Measurements from ENCODE around the gene SLC30A7. TPM values are rescaled to one million over a fixed set of nuclear protein-coding genes. Genes with fewer than 3 reads are reported as not detected.
A peak's percentile ranks its signal among the peaks of the same experiment; 100 is the strongest.

SLC30A7 gene
- polyA plus RNA-seq, 1 of the 3 experiments (the other 2 are of a cell fraction), result 4.0 TPM

DNA sequence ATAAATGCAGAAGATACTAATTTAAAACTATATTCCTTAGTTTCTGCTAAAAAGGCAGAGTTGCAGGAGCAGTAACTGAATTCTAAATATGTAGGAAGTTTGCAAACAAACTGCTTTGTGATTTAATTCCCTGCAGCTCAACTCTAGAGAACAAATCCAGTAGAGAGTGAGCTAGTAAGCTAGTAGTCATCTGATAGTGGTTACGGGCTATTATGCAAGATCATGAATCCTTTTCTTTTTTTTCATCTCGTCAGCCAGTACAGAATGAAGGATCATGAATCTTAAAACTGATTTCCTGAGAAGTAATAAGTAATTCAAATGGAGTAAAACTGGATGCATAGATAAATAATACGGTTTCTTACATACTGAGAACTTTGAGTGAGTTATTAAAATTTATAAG, 126.4 kb downstream of the SLC30A7 start (continued):
- TF ChIP-seq SIN3A (IDR thresholded peaks at IDR 0.05; ENCODE audit: borderline replicate concordance, low read depth, low read length), result no peak
- TF ChIP-seq POLR2AphosphoS5 (IDR thresholded peaks at IDR 0.05; ENCODE audit: low read depth, low read length), result no peak
- TF ChIP-seq FOXM1 (IDR thresholded peaks at IDR 0.05; ENCODE audit: low read depth), result no peak

DNA sequence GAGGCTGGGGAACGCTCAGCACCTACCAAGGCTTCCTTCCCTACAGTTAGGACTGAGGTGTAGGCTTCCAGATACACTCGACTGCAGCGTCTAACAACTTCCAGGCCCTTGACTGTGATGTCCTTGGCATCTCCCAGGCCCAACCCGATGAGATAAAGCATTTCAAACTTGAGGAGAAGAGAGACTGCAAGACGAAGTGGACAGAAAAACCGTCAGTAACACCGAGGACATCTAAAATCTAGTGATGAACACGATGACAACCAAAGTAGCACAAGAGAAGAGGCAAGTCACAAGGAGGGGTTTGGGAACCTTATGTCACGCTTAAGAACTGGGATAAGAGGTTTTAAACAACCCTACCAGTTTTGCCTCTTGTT, 129.4 kb downstream of the SLC30A7 start:
- WGBS (ENCODE audit: low lambda C conversion rate), result 0% methylated on average over 9 of the region's 9 CpGs
- H3K79me2 ChIP-seq (ENCODE audit: insufficient read depth), result peaks cover 38% of the 10 kb centered on the region

More for the DNA sequence above, 129.4 kb downstream of the SLC30A7 start:
- Histone ChIP-seq H3K9me3 (no peaks in the 10 kb centered on the region), H3K9ac (peak overlapping the region; percentile 79), H2AFZ (ENCODE audit: low read depth) (peak overlapping the region; percentile 95), H3K9me2 (no peaks in the 10 kb centered on the region), H3F3A (replicated peaks; ENCODE audit: insufficient read depth) (no peaks in the 10 kb centered on the region), H4K20me1 (ENCODE audit: insufficient read depth) (no peaks in the 10 kb centered on the region), H3K36me3 (replicated peaks in 1 of 2; ENCODE audit: control insufficient read depth in 1 of 2, insufficient read depth in 2 of 2, low read length in 1 of 2) (peaks cover 0 to 21% of the 10 kb centered on the region in 2 experiments), H3K27ac (ENCODE audit: low read depth in 2 of 2, low read length in 1 of 2) (peak overlapping the region; percentile 73 to 90), H3K4me2 (peak overlapping the region; percentile 89), H3K4me1 (ENCODE audit: control insufficient read depth in 1 of 2, insufficient read depth in 2 of 2, low read depth in 1 of 2, low read length in 1 of 2) (peaks cover 4 to 6% of the 10 kb centered on the region in 2 experiments; a peak in 2 of 4 replicates), H3K27me3 (ENCODE audit: insufficient read depth) (no peaks in the 10 kb centered on the region), H3K4me3 (ENCODE audit: low read depth in 2 of 2, low read length in 1 of 2) (peak overlapping the region; percentile 80 to 92)
- ChIA-PET CTCF (interaction anchor here (0.8 to 1.0 kb wide), 3 partner anchors 10 to 264 kb away, joined by 3 to 4 read pairs (median 3); no protein-coding TSS in a partner anchor), POLR2A (no interaction called here)
- no peak for TF ChIP-seq ELF1 (IDR thresholded peaks at IDR 0.05)
- TF ChIP-seq NFIC (IDR thresholded peaks at IDR 0.05; ENCODE audit: borderline replicate concordance), result no peak
- TF ChIP-seq MEF2A (IDR thresholded peaks at IDR 0.05; ENCODE audit: borderline replicate concordance, low read depth), result no peak
- TF ChIP-seq FOSL2 (IDR thresholded peaks at IDR 0.05; ENCODE audit: borderline replicate concordance, low read depth), result no peak
- TF ChIP-seq TEAD4 (IDR thresholded peaks at IDR 0.05; ENCODE audit: borderline replicate concordance, insufficient read depth), result no peak
- TF ChIP-seq EZH2phosphoT487 (IDR thresholded peaks at IDR 0.05; ENCODE audit: borderline replicate concordance, low read depth), result no peak
- no peak for TF ChIP-seq YY1 (IDR thresholded peaks at IDR 0.05; ENCODE audit: low read depth)
- TF ChIP-seq JUND (IDR thresholded peaks at IDR 0.05), result no peak
- no peak for TF ChIP-seq FOXJ3 (CRISPR knock-in tag; IDR thresholded peaks at IDR 0.05)
- TF ChIP-seq RFX5 (IDR thresholded peaks at IDR 0.05; ENCODE audit: low read length), result no peak
- TF ChIP-seq, protein P1, sequence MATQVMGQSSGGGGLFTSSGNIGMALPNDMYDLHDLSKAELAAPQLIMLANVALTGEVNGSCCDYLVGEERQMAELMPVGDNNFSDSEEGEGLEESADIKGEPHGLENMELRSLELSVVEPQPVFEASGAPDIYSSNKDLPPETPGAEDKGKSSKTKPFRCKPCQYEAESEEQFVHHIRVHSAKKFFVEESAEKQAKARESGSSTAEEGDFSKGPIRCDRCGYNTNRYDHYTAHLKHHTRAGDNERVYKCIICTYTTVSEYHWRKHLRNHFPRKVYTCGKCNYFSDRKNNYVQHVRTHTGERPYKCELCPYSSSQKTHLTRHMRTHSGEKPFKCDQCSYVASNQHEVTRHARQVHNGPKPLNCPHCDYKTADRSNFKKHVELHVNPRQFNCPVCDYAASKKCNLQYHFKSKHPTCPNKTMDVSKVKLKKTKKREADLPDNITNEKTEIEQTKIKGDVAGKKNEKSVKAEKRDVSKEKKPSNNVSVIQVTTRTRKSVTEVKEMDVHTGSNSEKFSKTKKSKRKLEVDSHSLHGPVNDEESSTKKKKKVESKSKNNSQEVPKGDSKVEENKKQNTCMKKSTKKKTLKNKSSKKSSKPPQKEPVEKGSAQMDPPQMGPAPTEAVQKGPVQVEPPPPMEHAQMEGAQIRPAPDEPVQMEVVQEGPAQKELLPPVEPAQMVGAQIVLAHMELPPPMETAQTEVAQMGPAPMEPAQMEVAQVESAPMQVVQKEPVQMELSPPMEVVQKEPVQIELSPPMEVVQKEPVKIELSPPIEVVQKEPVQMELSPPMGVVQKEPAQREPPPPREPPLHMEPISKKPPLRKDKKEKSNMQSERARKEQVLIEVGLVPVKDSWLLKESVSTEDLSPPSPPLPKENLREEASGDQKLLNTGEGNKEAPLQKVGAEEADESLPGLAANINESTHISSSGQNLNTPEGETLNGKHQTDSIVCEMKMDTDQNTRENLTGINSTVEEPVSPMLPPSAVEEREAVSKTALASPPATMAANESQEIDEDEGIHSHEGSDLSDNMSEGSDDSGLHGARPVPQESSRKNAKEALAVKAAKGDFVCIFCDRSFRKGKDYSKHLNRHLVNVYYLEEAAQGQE (IDR thresholded peaks at IDR 0.05; ENCODE audit: low read depth, low read length), result no peak
- no peak for TF ChIP-seq POLR2AphosphoS5 (IDR thresholded peaks at IDR 0.05; ENCODE audit: low read depth, low read length)
- TF ChIP-seq, protein P2, sequence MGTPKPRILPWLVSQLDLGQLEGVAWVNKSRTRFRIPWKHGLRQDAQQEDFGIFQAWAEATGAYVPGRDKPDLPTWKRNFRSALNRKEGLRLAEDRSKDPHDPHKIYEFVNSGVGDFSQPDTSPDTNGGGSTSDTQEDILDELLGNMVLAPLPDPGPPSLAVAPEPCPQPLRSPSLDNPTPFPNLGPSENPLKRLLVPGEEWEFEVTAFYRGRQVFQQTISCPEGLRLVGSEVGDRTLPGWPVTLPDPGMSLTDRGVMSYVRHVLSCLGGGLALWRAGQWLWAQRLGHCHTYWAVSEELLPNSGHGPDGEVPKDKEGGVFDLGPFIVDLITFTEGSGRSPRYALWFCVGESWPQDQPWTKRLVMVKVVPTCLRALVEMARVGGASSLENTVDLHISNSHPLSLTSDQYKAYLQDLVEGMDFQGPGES (IDR thresholded peaks at IDR 0.05; ENCODE audit: low read depth, low read length), result no peak
- no peak for TF ChIP-seq SIN3A (IDR thresholded peaks at IDR 0.05; ENCODE audit: borderline replicate concordance, low read depth, low read length)
- DNase-seq, result peak; percentile 29
